ENCODE data around the gene MGAT5.
A peak's percentile ranks its signal among the peaks of the same experiment; 100 is the strongest.

MGAT5 gene

DNA sequence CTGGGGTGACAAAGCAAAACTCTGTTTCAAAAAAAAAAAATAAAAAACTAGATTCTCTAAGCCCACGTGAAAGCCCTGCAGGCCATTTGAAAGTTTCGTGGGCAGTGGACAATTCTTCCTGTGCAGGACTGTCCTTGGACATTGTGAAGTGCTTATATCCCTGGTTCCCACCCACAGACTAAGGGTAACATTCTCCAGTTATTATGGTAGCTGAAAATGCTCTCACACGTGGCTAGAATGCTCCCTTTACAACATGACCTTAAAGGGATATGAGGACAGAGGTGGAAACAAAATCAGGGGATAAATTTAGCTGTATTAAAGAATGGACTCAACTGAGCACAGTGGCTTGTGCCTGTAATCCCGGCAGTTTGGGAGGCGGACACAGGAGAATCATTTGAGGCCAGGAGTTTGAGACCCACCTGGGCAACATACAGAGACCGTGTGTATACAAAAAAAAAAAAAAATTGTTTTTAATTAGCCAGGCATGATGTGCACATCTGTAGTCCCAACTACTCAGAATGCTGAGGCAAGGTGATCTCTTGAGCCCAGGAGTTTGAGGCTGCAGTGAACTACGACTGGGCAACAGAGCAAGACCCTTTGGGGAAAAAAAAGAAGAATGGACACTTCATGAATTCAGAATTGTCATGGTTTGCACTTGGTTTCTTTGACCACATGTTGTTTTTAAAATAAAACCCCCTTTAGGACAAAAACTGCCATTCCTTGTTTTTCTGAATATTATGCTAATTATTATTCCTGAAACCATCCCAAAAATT, 167.9 kb downstream of the MGAT5 start:
- no peak for DNase-seq (ENCODE audit: low read depth in 2 of 2)

DNA sequence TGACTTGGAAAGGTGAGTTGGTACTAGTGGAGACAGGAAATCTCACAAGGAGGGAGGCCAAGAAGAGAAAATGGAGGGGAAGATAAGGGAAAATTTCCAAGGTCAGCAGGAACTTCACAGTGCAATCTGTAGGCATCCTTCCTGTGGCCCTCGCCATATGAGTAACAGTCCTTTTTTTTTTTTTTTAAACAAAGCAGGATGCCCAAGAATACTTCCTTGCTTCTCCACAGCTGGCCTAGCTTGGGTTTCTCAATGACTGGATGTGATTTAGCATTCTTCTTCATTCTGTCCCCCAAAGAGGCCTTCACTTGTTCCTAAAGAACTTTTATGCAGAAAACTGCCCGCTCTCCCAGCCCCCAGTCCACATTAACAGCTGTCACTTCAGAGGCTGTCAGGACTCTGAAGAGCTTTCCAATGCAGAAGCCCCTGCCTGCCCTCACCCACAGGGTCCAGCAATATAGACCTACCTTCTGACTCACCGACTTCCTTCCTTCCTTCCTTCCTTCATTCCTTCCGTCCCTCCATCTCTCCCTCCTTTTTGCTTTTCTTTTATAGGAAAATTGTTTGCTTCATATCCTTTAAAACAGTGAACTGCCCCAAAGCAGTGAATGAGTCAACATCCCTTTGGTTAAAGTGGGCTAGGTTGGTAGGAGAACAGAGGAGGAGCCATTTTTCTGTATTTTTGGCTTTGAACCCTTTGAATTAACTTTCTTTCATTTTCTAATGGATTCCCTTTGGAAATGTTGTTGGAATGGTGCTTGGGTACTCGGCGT, 172.0 kb downstream of the MGAT5 start:
- DNase-seq (ENCODE audit: low read depth in 2 of 2): no peak

DNA sequence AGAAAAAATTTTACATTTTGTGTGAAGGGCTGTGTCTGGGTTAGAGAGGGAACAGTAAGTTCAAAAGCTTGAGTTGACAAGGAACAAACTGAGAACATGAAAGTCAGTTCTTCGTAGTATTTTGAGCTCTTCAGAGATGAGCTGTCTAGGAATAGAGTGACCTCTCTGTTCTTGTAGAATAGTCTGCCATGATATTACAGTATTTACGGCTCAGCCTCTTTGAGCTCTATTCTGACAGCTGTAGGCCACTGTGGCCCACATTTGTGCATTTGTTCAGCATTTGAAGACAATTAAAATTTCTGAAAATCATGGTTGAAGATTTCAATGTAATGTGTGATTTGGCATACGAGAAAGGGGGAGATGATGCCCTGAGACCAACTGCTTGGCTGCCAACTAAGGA, 172.8 kb downstream of the MGAT5 start:
- no peak for DNase-seq (ENCODE audit: low read depth in 2 of 2)

DNA sequence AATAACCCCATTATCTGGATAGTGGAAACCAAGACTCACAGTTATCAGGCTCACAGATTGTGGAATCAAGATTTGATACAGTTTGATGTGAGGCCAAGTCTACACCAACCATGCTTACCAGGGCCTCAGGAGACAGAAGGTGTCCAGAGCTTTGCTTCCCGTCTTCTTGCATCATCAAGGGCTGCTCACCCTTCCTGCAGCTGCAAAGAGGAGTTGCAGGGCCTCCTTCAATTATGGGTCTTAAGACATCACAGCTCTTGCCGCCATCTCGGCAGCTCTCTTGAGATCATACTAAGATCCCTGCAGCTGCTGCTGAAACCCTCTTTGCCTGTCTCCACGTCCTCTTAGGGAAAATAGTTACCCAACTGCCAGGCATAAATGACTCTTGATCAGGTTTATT, 176.0 kb downstream of the MGAT5 start:
- no peak for DNase-seq (ENCODE audit: low read depth in 2 of 2)

DNA sequence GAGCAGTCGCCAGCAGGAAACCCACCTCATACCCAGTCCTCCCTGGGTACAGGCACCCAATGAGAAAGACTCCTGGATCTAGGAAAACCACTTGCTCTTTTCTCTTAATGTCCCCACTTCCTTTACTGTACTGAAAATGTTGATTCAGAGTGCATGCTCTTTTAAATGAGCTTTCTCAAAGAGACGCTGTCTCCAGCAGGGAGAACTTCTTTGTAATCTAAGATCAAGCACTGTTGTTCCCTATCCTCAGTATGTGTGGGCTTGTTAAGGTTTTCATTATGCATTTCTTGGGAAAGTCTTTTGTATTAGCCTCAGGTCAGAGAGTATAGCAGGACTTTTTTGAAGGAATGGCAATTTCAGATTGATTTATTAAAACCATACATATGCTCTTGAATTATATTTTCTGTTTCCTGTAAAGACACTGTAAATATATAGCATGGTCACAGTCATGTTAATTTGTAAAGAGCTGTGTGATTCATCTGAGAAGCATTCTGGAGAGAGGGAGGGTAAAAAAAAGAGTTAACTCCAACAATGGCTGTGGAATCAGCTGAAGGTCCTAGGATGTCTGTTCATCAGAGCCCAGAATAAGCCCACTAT, 178.1 kb downstream of the MGAT5 start:
- peak; percentile 32 to 34 for DNase-seq (ENCODE audit: low read depth in 2 of 2)

DNA sequence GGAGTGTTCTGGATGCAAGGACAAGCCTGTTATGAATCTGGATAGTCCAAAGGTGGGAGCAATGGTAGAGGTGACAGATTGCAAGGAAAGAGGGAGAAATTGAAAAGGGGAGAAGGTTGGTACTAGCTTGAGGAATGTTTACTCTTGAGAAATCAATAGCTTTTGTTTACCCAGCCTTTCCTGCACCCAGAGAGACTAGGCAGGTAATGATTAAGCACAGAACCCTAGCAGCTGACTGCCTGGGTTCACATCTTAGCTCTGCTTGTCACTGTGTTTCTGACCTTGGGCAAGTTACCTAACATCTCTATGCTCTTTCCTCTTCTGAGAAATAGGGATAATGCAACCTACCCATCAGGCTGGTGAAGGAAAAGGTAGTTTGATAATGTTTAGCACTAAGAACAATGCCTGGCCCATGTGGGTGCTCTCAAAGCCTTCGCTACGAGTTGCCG, 178.6 kb downstream of the MGAT5 start:
- DNase-seq (ENCODE audit: low read depth in 2 of 2): no peak

DNA sequence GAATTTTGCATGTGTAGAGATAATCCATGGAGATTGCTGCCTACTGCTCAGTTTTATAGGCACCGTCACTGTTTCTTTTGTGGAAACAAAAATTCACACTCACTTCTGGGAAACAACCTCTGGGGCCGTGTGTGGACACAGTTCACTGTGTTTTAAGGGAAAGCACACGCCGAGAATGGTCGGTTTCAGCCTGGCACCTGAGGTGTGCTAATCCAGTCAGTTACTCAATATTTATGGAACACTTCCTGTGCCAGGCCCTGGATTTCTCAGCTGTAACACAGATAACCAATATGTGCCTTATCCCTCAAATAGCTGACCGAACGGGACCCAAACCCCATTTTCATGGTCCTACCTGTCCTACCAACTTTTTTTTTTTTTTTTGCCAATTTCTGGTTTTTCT, 179.6 kb downstream of the MGAT5 start:
- DNase-seq (ENCODE audit: low read depth in 2 of 2): no peak

DNA sequence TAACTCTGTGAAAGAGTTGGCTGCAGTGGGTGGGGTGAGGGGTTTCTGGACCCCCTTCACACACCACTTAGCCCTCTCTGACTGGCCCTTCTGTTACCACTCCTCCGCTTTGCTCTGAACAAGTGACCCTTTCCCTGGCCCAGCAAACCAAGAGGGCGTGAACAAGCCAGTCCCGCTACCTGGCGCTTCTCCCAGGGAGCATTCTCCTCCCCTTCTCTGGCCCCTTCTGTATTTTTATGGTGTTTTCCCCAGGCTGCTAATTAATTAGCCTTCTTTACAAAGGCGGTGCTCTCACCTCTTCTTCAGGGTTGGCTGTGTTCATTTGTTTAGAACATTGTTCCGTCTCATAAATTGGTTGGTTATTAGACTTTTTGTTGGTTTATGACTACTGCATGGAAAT, 180.1 kb downstream of the MGAT5 start:
- DNase-seq (ENCODE audit: low read depth in 2 of 2): no peak

DNA sequence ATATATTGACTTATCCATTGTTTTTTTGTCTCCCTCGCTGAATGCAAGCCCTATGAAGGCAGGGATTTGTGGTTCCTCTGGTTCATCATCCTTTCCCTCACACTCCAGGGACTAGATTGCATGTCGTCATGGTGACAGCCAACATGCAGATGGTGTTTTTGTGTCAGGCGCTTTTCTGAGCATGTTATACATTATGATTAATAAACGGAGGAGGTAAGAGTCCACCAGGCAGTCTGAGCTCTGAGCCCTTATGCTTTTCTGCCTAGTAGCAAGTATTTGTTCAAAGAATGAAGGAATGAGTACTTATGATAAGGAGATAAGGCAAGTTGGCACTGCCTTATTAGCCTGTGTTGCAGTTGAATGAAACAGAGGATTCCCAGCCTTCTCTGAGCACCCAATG, 181.6 kb downstream of the MGAT5 start:
- no peak for DNase-seq (ENCODE audit: low read depth in 2 of 2)

DNA sequence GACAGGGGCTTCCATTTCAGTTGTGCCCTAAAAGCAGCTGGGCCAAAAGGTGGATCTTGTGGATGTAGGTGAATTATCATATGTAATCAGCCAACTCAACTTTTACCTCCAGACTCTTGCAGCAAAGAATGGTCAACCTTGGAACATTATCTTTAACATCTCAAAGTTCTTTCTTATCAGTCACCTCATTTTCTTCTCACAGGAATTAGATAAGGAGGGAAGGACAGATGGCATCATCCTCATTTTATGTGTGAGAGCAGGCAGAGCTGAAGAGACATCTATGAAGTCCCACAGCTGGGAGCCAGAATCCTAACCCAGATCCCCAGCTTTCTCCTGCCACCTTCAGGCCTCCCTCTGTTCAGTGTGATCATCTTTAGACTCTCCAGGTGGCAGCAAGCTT, 182.1 kb downstream of the MGAT5 start:
- no peak for DNase-seq (ENCODE audit: low read depth in 2 of 2)

DNA sequence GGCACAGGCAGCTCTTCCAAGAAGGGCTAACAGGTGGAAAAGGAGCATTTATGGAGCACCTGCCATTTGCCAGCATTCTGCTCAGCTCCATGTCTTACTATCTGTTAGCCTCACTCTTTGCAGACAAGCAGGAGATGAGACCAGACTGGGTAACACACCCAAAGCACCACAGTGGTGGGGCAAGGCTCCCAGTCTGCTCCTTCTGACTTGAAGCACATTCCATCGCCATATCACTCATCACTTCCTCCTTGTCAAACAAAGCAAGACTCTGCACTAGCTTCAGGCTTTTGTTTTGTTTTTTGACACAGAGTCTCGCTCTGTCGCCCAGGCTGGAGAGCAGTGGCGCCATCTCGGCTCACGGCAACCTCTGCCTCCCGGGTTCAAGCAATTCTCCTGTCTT, 182.8 kb downstream of the MGAT5 start:
- DNase-seq (ENCODE audit: low read depth in 2 of 2): no peak

DNA sequence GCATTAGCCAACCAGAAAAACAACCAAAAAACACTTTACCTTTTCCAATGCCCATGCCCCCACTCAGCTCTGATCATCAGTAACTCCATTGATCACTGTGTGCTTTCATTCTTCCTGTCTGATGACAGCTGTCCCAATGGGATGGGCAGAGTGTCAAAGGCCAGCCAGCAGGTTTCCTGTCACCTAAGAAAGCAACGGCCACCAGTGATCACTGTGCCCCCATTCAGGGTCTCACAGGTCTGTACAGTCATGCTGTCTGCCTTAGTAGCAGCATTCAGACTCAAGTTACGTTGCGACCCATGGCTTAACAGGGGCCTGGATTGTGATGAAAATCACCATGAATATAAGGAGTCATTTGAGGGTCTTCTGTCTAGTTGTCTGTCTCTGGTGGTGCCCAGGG, 184.5 kb downstream of the MGAT5 start:
- DNase-seq (ENCODE audit: low read depth in 2 of 2): no peak

DNA sequence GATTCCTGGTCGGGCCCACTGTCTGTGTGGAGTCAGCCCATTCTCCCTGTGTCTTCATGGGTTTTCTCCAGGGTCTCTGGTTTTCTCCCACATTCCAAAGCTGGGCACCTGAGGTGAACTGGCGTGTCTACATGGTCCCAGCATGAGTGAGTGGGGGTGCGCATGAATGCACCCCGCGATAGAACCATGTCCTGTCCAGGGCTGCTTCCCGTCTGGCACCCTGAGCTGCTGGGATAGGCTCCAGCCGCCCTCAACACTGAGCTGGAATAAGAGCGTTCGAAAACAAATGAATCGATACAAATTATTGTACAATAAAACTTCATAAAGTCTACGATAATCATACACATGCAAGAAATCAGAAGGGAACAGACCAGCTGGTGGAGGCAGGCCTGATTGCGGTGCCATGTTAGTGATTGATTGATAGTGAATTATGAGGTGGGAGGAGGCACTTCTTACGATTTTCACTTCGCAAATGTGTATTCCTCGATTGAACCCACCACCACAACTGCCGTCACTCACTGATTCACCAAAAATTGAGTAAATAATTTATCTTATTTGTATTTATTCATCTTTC, 186.6 kb downstream of the MGAT5 start:
- no peak for DNase-seq (ENCODE audit: low read depth in 2 of 2)

DNA sequence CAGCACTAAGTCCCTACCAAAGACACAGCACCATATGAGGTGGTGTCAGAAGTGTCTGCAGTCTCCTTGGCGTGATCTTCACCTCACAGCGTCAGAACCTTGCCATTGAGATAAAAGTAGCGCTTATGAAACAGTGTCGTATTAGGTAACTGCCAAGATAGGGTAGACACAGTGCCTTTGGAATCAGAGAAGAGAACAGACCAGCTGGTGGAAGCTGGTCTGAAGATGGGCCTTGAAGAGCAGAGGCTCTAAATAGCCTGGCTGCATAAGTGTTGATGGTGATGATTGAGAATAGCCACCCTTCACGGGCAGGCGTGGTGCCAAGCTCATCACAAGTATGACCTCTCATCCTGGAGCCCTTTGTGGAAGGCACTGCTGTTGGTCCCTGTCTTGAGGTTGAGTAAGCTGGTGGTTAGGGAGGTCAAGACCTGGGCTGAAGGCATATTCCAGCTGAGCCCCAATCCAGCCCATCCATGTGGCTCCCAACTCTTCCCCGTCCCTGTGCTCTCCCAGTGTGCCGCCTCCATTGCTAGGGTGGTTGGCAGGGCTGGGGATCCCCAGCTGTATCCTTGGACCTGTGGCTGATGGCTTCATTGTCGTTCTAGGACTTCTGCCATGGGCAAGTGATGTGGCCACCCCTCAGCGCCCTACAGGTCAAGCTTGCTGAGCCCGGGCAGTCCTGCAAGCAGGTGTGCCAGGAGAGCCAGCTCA, 187.4 kb downstream of the MGAT5 start:
- no peak for DNase-seq (ENCODE audit: low read depth in 2 of 2)

DNA sequence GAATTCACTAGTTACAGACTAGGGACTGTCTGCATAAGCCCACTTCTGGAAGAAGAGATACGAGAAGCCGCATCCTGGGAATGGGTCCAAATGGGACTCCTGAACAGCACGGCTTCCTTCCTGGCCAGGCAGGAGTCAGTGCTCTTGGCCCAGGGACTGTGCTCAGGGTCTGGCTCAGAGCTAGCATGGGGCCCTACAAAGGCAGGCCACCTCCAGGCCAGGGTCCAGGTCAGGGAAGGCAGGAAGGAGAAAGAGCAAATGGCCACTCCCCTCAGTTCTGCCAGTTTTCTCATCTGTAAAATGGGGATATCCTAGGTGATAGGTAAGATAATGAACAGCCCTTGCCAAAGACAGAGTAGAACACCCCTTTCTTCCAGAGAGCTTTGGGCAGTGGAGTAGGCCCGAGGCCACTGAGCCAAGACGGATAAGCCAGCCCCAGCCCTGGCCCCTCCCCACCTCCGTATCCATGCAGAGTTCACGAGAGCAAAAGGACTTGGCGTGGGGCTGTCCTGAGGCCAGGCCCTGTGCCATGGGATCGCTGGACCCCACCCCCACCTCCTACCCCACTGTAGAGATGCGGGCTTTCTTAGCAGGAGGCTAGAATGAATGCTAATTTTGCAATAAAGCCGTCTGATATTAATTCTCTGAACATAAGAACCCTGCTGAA, 190.1 kb downstream of the MGAT5 start:
- no peak for DNase-seq (ENCODE audit: low read depth in 2 of 2)

DNA sequence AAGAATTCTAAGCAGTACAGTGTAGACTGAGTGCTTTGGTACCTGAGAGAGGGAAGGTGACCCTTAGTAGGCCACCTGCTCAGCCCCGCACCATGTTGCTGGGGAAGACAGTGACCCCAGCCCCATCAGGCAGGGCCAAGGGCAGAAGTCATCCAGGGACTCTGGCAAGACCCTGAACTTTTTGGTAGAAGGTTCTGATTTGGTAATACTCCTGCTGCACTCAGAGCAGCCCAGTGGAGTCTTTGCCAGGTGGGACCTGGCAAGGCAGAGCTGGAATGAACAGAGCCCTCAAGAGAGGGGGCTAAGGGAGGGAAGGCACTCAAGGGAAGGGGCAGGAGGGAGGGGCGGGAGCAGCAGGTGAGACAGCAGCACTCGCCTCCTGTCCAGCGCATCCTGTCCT, 191.2 kb downstream of the MGAT5 start:
- DNase-seq (ENCODE audit: low read depth in 2 of 2): no peak

DNA sequence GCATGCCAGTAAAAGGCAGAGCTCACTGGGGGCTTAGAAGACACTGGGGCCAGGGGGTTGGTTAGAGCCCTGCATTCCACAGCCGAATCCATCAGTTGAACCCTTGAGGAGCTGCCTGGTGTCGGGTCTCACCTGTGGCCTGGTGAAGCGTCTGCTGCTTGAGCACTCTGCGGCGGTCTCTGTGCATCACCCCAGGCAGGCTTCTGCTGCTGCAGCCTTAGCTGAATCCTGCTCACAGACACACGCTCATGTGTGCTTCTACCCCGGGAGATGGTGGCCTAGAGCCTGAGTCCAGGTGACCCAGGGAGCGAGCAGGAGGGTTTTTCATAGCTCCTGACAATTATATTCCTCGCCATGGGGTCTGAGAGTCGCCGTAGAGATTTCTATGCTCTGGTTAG, 192.1 kb downstream of the MGAT5 start:
- no peak for DNase-seq (ENCODE audit: low read depth in 2 of 2)

DNA sequence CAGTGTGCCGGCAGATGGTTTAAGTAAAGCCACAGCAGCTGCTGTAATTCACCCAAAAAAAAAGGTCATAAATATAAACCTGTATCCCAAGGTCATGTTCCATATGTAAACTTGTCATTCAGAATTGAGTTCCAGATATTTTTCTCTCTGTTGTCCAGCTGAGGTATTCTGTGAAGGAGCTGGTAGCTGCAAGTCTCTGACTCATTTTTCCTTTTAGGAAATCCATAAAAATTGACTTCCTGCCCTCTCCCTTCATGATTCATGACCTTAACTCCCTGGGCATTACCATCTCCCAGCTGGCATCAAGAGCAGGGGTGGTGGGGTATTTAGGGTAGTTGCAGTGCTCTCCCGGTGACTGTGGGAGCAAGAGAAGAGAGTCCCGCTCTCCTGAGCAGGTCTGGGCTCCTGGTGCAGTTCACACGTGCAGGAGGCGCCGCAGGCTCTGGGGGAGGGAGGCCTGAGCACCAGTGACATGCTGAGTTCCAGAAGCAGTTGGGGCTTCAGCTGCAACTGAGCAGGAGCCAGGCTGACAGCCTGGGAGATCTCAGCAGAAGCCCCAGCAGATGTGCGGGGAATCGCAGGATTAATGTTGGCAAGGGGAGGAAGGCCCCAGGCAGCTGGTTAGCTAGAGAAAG, 192.6 kb downstream of the MGAT5 start:
- DNase-seq (ENCODE audit: low read depth in 2 of 2): no peak

DNA sequence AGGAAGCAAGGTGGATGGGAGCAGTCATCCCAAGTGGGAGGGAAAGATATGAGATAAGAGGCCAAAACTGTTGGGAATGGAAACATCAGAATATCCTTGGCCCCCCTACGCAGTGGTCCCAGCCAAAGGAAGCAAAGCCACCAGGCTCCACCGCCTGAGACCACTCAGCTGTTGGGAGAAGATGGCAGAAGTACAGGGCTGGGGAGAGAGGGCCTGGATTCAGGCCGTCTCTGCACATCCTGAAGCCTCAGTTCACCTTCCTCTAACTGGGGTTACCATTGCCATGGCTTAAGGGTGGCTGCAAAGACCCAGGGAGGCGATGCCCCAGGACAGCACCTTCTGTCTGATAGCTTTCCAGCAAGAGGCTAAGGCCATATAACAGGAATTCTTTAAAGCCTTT, 193.8 kb downstream of the MGAT5 start:
- no peak for DNase-seq (ENCODE audit: low read depth in 2 of 2)

DNA sequence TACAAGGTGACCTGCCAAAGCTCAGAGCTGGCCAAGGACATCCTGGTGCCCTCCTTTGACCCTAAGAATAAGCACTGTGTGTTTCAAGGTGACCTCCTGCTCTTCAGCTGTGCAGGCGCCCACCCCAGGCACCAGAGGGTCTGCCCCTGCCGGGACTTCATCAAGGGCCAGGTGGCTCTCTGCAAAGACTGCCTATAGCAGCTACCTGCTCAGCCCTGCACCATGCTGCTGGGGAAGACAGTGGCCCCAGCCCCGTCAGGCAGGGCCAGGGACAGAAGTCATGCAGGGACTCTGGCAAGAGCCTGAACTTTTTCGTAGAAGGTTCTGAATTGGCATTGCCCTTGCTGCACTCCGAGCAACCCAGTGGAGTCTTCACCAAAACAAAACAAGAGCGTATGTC, 194.8 kb downstream of the MGAT5 start:
- DNase-seq (ENCODE audit: low read depth in 2 of 2): no peak

DNA sequence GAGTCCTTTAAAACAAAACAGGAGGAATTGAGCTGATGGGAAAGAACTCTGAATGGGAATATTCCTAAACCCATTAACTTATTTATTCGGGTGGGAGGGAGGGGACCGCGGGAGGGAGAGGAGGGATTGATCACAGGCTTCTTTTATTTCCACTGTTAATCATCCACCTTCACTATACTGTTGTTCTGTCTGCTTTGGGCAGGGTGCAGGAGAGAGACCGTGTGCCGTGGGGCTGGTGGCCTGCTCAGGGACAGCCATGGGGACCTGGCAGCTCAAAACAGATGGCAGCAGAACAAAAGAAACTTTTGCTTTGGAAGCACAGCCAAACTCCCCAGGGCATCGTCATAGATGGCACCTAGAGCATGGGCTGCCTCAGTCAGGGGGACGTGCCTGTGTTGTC, 195.3 kb downstream of the MGAT5 start:
- no peak for DNase-seq (ENCODE audit: low read depth in 2 of 2)

All from fibroblast of skin of left biceps (primary cell).